HEK293 (cell line): ENCODE results near the gene MAP3K13.

Source experiments
- CTCF ChIP-seq: fragments of 450-650 bp; formaldehyde crosslinking; IDR thresholded peaks from 2 replicates; pipeline ENCODE4 v1.5.1; 2016; ENCODE audit warnings: missing biosample characterization, missing genetic modification characterization
- TRIM28 ChIP-seq: IDR thresholded peaks from 2 replicates; pipeline ENCODE4 v1.6.1; 2011; ENCODE audit warnings: low read length, control low read depth, borderline replicate concordance
- YY1 ChIP-seq: fragments of 450-650 bp; formaldehyde crosslinking; IDR thresholded peaks from 2 replicates; pipeline ENCODE4 v1.5.1; 2018; ENCODE audit warnings: missing biosample characterization, missing genetic modification characterization
- ZNF274 ChIP-seq, 2 experiments: fragments of 200-500 bp in 1 of 2; fragments of 450-650 bp in 1 of 2; sonication (Bioruptor generic) in 1 of 2; formaldehyde crosslinking in 1 of 2; IDR thresholded peaks; 2 replicates each; pipeline versions ENCODE4 v1.5.1 to v1.6.1; 2014 to 2016; ENCODE audit warnings: borderline replicate concordance in 1 of 2, inconsistent platforms in 1 of 2, low read length in 1 of 2, missing biosample characterization in 1 of 2, missing genetic modification characterization in 1 of 2
- ZNF518A ChIP-seq: fragments of 450-650 bp; formaldehyde crosslinking; conservative IDR thresholded peaks from 2 replicates; pipeline ENCODE4 v1.5.1; 2016; ENCODE audit warnings: low read depth, missing biosample characterization, missing genetic modification characterization
- ZNF639 ChIP-seq: fragments of 450-650 bp; formaldehyde crosslinking; IDR thresholded peaks from 2 replicates; pipeline ENCODE4 v1.5.1; 2016; ENCODE audit warnings: missing biosample characterization, missing genetic modification characterization
- ZNF670 ChIP-seq: fragments of 450-650 bp; formaldehyde crosslinking; IDR thresholded peaks from 2 replicates; pipeline ENCODE4 v1.5.1; 2016; ENCODE audit warnings: missing biosample characterization, missing genetic modification characterization, low read depth
- ZNF747 ChIP-seq: fragments of 450-650 bp; formaldehyde crosslinking; IDR thresholded peaks from 2 replicates; pipeline ENCODE4 v1.5.1; 2016; ENCODE audit warnings: missing biosample characterization, missing genetic modification characterization
- TF ChIP-seq, protein P1 (sequence below): fragments of 450-650 bp; formaldehyde crosslinking; IDR thresholded peaks from 2 replicates; pipeline ENCODE4 v1.5.1; 2016; ENCODE audit warnings: missing biosample characterization, missing genetic modification characterization

GRCh38 chr3:185361920-185362319, 1.0 kb upstream of the MAP3K13 start:
- no peak for TF ChIP-seq ZNF639
- no peak for TF ChIP-seq YY1 (tag by site-specific recombination)
- no peak for TF ChIP-seq CTCF (tag by site-specific recombination)
- no peak for TF ChIP-seq TRIM28
- no peak for TF ChIP-seq ZNF518A
- TF ChIP-seq ZNF274 (IDR thresholded peaks at IDR 0.05; ENCODE audit: low read length) = no peak
- TF ChIP-seq ZNF274 (tag by site-specific recombination; IDR thresholded peaks at IDR 0.05; ENCODE audit: borderline replicate concordance) = no peak
- TF ChIP-seq, protein P1, sequence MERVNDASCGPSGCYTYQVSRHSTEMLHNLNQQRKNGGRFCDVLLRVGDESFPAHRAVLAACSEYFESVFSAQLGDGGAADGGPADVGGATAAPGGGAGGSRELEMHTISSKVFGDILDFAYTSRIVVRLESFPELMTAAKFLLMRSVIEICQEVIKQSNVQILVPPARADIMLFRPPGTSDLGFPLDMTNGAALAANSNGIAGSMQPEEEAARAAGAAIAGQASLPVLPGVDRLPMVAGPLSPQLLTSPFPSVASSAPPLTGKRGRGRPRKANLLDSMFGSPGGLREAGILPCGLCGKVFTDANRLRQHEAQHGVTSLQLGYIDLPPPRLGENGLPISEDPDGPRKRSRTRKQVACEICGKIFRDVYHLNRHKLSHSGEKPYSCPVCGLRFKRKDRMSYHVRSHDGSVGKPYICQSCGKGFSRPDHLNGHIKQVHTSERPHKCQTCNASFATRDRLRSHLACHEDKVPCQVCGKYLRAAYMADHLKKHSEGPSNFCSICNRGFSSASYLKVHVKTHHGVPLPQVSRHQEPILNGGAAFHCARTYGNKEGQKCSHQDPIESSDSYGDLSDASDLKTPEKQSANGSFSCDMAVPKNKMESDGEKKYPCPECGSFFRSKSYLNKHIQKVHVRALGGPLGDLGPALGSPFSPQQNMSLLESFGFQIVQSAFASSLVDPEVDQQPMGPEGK = no peak
- TF ChIP-seq ZNF670 (tag by site-specific recombination) = no peak
- TF ChIP-seq ZNF747 (tag by site-specific recombination) = no peak
